ENCODE data around the gene MFSD12.

The MFSD12 gene

DNA sequence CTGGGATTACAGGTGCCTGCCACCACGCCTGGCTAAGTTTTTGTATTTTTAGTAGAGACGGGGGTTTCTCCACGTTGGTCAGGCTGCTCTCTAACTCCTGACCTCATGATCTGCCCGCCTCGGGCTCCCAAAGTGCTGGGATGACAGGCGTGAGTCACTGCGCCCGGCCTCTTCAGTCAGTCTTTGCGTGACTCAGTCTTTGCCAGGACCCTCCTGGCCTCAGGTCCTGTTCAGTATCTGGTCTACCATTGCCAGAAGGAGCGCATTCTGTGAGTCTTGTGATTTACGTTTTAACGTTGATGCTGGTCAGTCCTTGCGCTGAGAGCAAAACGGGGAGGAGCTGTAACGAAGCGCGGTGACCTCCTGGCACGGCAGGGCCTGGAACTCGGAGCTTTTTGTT lies 7.8 kb upstream of the MFSD12 start (continued):
- no peak for TF ChIP-seq YY2 (tag by site-specific recombination; IDR thresholded peaks at IDR 0.05)
- no peak for TF ChIP-seq ZNF223 (tag by site-specific recombination; IDR thresholded peaks at IDR 0.05)
- no peak for TF ChIP-seq ZNF76 (tag by site-specific recombination; IDR thresholded peaks at IDR 0.05; ENCODE audit: borderline replicate concordance, low read depth)

DNA sequence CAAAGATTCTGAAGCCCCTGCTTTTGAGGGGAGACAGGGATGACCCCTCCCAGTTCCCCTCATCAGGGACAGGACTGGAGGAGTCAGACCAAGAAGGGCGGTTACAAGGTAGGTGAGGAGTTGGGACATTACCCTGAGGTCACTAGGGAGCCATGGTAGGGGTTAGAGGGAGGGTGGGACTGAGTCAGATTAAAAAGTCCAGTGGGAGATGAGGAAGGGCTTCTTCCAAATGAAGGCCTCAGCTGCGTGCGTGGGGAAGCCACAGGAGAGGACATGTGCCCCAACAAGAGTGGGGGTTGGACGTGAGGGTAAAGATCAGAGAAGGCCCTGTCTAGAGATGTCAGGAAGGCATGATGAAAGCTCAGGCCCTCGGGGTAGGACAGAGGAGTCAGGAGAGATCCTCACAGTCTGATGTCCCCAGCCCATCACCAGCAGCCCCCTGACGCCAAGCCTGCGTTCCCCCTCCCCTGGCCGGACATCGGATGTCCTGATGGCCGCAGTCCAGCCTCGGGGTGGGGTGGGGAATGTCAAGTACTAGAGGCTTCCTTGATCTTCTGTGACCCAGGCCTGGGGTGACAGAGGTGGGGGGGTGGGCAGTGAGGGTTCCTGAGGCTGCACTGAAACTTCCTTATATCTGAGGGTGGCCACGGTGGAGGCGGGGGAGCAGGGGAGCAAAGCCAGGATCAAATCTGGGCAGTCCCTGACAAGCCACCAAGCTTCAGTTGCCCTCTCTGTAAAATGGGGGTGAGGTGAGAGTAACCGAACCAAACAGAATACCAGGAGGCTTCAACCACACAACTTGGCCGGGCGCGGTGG lies 6.5 kb upstream of the MFSD12 start:
- Histone ChIP-seq H3K36me3 (ENCODE audit: control insufficient read depth in 2 of 2, insufficient read depth in 1 of 2, low read length in 2 of 2) (no peaks in the 10 kb centered on the region), H3K27ac (ENCODE audit: extremely low read depth, low read depth, low read length) (no peak overlapping the region), H3K4me1 (ENCODE audit: control insufficient read depth, insufficient read depth, low read length) (no peaks in the 10 kb centered on the region), H3K9me3 (ENCODE audit: control insufficient read depth, insufficient read depth, low read depth, low read length) (no peaks in the 10 kb centered on the region), H3K4me3 (ENCODE audit: low read depth, low read length) (no peak overlapping the region)
- no peak for TF ChIP-seq ZNF658 (tag by site-specific recombination; IDR thresholded peaks at IDR 0.05)
- peak; percentile 88 for TF ChIP-seq ZNF16 (tag by site-specific recombination; IDR thresholded peaks at IDR 0.05; ENCODE audit: low read depth)
- no peak for TF ChIP-seq PRDM1 (tag by site-specific recombination; IDR thresholded peaks at IDR 0.05)
- TF ChIP-seq KLF10 (tag by site-specific recombination; IDR thresholded peaks at IDR 0.05) = no peak
- POLR2A ChIA-PET = interaction anchor here (1.1 kb wide), 1 partner anchor 19 kb away, joined by 3 read pairs; no protein-coding TSS in a partner anchor
- CTCF ChIA-PET = interaction anchor here (0.6 kb wide), 1 partner anchor 31 kb away, joined by 3 read pairs; no protein-coding TSS in a partner anchor

DNA sequence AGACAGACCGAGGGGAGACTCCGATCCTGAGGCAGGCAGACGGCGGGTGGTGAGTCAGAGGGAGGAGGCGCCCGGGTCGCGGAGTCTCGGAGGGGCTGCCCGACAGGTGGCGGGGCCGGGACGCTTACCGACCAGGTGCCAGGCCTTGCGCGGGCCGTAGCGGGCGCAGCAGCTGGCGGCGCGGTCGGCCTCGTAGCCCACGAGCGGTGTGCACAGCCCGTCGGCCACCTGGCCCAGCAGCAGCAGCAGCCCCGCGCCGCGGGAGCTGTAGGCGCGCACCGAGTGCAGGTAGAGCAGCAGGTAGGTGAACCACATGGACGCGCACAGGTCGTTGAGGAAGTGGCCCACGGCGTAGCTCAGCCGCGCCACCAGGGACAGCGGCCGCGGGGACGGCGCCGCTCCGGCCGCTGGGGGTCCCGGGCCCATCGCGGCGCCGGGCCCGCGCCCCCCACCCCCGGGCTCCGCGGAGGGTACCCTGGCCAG lies 367 bp downstream of the MFSD12 start:
- 0 out of 2 replicates have a peak, but pooled peaks cover 2% of the 10 kb centered on the region for H3K4me1 ChIP-seq (ENCODE audit: control insufficient read depth, insufficient read depth, low read length)
- peak overlapping the region; percentile 42; the same call in 1 of the 2 replicates for H3K27ac ChIP-seq (ENCODE audit: extremely low read depth, low read depth, low read length)
- H3K9me3 ChIP-seq (ENCODE audit: control insufficient read depth, insufficient read depth, low read depth, low read length) = no peaks in the 10 kb centered on the region
- H3K4me3 ChIP-seq (ENCODE audit: low read depth, low read length) = peak overlapping the region; percentile 85
- ChIA-PET CTCF (interaction anchor here (0.6 to 1.5 kb wide), 6 partner anchors 11 to 583 kb away, joined by 3 to 6 read pairs (median 4); no protein-coding TSS in a partner anchor), POLR2A (interaction anchor here (0.6 to 1.4 kb wide), 6 partner anchors 12 to 20 kb away, joined by 3 to 7 read pairs (median 3); no protein-coding TSS in a partner anchor)
- no peaks in the 10 kb centered on the region; a peak in 1 of 3 replicates for H3K36me3 ChIP-seq (ENCODE audit: control insufficient read depth in 2 of 2, insufficient read depth in 1 of 2, low read length in 2 of 2)
- TF ChIP-seq, protein P1, sequence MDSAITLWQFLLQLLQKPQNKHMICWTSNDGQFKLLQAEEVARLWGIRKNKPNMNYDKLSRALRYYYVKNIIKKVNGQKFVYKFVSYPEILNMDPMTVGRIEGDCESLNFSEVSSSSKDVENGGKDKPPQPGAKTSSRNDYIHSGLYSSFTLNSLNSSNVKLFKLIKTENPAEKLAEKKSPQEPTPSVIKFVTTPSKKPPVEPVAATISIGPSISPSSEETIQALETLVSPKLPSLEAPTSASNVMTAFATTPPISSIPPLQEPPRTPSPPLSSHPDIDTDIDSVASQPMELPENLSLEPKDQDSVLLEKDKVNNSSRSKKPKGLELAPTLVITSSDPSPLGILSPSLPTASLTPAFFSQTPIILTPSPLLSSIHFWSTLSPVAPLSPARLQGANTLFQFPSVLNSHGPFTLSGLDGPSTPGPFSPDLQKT (IDR thresholded peaks at IDR 0.05; ENCODE audit: borderline replicate concordance, low read depth, low read length) = no peak
- TF ChIP-seq, protein P2, sequence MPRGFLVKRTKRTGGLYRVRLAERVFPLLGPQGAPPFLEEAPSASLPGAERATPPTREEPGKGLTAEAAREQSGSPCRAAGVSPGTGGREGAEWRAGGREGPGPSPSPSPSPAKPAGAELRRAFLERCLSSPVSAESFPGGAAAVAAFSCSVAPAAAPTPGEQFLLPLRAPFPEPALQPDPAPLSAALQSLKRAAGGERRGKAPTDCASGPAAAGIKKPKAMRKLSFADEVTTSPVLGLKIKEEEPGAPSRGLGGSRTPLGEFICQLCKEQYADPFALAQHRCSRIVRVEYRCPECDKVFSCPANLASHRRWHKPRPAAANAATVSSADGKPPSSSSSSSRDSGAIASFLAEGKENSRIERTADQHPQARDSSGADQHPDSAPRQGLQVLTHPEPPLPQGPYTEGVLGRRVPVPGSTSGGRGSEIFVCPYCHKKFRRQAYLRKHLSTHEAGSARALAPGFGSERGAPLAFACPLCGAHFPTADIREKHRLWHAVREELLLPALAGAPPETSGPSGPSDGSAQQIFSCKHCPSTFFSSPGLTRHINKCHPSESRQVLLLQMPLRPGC (tag by site-specific recombination; IDR thresholded peaks at IDR 0.05) = no peak
- TF ChIP-seq ZNF2 (tag by site-specific recombination; IDR thresholded peaks at IDR 0.05) (0 out of 2 replicates have a peak, but pooled peaks have one; percentile 13), ZNF140 (tag by site-specific recombination; IDR thresholded peaks at IDR 0.05) (no peak), ZNF112 (tag by site-specific recombination; IDR thresholded peaks at IDR 0.05) (no peak), ZFHX2 (tag by site-specific recombination; conservative IDR thresholded peaks at IDR 0.05) (no peak), ZNF19 (tag by site-specific recombination; IDR thresholded peaks at IDR 0.05; ENCODE audit: low read depth) (no peak), ZNF132 (tag by site-specific recombination; IDR thresholded peaks at IDR 0.05; ENCODE audit: borderline replicate concordance) (no peak), ZBTB7A (tag by site-specific recombination; IDR thresholded peaks at IDR 0.05; ENCODE audit: low read depth) (0 out of 2 replicates have a peak, but pooled peaks have one; percentile 7), ZNF664 (tag by site-specific recombination; IDR thresholded peaks at IDR 0.05) (no peak), MYNN (tag by site-specific recombination; IDR thresholded peaks at IDR 0.05; ENCODE audit: borderline replicate concordance) (no peak), ZNF544 (tag by site-specific recombination; IDR thresholded peaks at IDR 0.05) (no peak), ZNF23 (tag by site-specific recombination; IDR thresholded peaks at IDR 0.05; ENCODE audit: borderline replicate concordance) (no peak), ZNF16 (tag by site-specific recombination; IDR thresholded peaks at IDR 0.05; ENCODE audit: low read depth) (no peak)
- TF ChIP-seq, protein P3, sequence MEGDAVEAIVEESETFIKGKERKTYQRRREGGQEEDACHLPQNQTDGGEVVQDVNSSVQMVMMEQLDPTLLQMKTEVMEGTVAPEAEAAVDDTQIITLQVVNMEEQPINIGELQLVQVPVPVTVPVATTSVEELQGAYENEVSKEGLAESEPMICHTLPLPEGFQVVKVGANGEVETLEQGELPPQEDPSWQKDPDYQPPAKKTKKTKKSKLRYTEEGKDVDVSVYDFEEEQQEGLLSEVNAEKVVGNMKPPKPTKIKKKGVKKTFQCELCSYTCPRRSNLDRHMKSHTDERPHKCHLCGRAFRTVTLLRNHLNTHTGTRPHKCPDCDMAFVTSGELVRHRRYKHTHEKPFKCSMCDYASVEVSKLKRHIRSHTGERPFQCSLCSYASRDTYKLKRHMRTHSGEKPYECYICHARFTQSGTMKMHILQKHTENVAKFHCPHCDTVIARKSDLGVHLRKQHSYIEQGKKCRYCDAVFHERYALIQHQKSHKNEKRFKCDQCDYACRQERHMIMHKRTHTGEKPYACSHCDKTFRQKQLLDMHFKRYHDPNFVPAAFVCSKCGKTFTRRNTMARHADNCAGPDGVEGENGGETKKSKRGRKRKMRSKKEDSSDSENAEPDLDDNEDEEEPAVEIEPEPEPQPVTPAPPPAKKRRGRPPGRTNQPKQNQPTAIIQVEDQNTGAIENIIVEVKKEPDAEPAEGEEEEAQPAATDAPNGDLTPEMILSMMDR (tag by site-specific recombination; IDR thresholded peaks at IDR 0.05) = peak; percentile 77
- TF ChIP-seq, protein P4, sequence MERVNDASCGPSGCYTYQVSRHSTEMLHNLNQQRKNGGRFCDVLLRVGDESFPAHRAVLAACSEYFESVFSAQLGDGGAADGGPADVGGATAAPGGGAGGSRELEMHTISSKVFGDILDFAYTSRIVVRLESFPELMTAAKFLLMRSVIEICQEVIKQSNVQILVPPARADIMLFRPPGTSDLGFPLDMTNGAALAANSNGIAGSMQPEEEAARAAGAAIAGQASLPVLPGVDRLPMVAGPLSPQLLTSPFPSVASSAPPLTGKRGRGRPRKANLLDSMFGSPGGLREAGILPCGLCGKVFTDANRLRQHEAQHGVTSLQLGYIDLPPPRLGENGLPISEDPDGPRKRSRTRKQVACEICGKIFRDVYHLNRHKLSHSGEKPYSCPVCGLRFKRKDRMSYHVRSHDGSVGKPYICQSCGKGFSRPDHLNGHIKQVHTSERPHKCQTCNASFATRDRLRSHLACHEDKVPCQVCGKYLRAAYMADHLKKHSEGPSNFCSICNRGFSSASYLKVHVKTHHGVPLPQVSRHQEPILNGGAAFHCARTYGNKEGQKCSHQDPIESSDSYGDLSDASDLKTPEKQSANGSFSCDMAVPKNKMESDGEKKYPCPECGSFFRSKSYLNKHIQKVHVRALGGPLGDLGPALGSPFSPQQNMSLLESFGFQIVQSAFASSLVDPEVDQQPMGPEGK (tag by site-specific recombination; IDR thresholded peaks at IDR 0.05) = no peak; the same call in 1 of the 2 replicates
- TF ChIP-seq, protein P5, sequence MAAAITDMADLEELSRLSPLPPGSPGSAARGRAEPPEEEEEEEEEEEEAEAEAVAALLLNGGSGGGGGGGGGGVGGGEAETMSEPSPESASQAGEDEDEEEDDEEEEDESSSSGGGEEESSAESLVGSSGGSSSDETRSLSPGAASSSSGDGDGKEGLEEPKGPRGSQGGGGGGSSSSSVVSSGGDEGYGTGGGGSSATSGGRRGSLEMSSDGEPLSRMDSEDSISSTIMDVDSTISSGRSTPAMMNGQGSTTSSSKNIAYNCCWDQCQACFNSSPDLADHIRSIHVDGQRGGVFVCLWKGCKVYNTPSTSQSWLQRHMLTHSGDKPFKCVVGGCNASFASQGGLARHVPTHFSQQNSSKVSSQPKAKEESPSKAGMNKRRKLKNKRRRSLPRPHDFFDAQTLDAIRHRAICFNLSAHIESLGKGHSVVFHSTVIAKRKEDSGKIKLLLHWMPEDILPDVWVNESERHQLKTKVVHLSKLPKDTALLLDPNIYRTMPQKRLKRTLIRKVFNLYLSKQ (tag by site-specific recombination; IDR thresholded peaks at IDR 0.05; ENCODE audit: borderline replicate concordance) = no peak

All from HEK293 (cell line).